DMS153 treated with DMSO at 0.1 percent for 48 hours (cell line): ENCODE results near the gene ARMC8.

Experiments
- DNase-seq: peaks from one replicate; lab custom pipeline; 2025; ENCODE audit not compliant: unreplicated experiment; lab: John Stamatoyannopoulos, UW

ARMC8 gene

DNA sequence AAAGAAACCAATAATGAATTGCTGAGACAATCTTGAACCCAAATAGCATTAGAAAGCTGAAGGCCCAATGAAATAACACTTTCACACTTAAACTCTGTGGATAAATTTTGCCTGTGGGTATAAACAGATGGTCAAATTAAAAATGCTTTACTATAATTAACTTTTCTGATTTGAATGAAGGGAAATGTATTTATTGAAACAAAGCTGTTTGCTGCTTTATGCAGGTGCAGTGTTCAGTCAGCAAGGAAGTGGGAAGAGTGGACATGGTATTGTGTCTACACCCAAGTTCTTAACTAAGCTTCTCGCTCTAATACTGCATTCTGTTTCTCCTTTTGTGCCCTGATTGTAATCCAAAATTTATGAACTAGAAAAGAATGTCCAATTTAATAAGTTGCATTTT lies 110.8 kb downstream of the ARMC8 start:
- no peak for DNase-seq

DNA sequence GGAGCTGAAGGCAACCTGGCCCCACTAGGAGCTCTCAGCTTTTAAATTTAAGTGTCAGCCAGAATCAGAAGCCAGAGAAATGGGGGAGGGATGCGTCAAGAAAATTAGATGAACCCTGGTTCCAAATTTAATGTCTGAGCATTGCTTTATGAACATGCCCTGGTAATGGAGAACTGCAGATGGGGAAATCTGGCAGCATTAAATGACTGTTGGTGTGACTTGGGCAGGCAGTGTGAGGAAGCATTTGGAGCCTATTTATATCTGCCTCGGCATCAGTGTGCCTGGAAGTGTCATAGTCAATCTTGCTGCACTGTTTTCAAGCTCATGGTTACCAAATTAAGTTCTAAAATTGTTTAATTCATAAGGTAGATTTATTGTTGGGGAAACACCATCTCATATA lies 113.5 kb downstream of the ARMC8 start:
- no peak for DNase-seq

DNA sequence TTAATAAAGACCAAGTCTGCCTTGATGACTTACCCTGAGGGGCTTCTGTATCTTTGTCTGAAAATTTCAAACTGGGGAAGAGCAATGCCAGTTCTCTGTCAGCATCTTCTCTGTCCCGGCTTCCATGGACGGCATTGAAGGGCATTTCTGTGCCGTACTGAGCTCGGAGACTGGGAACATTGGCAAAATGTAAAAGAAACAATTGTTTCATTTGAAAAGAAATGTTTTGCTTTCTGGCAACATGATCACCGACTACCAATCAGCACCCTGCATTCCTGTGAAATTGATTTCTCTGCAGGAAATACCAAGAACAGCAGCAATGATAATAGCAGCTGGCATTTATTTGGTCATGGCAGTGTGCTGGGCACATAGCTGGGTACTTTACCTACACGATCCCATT lies 116.4 kb downstream of the ARMC8 start:
- no peak for DNase-seq

DNA sequence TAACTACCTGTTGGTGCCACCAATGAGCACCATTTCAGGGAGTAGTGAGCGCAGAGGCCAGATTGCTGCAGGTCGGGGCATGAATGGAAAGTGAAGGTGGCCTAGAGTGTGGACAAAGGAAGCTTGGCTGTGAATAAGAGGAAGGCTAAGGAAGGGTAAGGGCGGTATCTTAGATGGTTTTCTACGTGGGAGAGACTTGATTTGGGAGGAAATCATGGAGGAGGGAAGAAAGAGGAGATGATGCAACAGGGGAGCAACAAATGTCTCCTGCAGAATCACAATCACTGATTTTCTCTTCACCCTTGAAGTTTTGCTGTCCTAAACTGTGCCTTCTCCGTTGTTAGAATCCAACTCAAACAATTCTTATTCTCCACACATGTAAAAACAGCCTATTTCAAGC lies 120.8 kb downstream of the ARMC8 start:
- DNase-seq, result no peak

DNA sequence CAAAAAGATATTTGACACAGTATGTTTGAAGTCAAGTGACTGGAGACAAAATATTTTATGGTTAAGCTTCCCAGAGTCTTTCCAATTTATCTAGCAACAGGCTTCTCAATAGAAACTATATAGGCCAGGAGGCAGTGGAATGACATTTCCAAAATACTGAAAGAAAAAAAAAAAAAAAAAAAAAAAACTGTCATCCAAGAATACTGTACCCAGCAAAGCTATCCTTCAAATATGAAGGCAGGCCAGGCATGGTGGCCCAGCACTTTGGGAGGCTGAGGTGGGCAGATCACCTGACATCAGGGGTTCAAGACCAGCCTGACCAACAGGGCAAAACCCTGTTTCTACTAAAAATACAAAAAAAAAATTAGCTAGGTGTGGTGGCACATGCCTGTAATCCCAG lies 121.7 kb downstream of the ARMC8 start:
- no peak for DNase-seq

DNA sequence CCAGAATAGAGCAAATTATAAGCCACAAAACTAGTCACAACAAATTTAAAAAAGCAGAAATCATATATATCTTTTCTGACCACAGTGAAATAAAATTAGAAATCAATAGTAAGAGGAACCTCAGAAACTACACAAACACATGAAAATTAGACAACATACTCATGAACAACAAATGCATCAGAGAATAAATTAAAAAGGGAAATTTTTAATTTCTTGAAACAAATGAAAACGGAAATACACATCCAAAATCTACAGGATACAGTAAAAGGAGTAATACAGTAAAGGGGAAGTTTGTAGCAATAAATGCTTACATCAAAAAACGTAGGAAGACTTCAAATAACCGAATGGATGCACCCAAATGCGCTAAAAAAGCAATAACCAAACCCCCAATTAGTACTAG lies 123.4 kb downstream of the ARMC8 start:
- no peak for DNase-seq

DNA sequence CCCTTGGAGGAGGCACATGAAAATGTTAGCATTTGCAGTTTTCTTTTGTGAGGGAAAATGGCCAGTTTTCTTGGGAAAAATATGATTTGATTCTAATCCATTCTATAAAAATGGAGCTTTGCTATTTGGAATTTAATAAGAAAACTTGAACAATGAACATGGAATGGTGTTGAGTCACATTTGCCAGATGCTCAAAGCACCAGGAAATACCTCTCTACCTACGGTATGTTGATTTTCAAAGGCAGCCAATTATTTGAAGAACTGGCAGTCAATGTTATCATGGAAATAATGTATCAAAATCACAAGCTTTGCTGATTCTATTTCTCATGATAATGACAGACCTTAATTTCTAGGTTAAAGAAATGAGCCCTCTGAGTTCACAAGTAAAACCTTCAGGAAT lies 127.7 kb downstream of the ARMC8 start:
- no peak for DNase-seq

DNA sequence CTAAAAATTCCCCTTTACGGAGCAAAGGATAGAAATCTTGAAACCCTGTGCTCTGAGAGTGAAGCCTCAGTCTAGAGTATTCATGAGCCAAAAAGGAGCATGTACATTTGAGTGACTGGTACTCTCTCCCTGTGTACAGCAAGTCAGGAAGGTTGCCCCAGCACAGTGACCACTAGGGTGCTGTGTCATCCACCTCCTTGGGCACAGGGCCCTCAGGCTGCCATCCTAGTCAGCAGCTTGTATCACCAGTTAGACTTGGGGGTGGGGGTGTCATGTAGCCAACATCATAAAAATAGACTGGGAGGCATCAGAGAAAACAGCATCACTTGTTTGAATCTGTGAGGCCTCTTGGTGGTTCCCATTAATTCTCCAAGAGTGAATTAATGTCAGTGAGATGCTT lies 130.6 kb downstream of the ARMC8 start:
- DNase-seq, result no peak

DNA sequence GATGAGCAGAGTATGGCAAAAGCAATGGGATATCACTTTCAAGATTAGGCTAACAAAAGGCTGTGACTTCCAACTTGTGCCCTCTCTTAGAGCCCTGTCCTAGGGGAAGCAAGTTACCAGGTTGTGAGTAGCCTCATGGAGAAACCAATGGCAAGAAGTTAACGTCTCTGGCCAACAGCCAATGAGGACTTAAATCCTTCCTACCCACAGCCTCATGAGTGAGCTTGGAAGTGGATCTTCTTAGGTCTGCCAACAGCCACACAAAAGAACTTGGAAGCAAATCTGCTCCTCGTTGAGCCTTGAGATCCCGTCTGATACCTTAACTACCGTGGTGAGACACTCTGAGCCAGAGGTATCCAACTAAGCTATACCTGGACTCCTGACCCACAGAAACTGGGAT lies 136.9 kb downstream of the ARMC8 start:
- no peak for DNase-seq

DNA sequence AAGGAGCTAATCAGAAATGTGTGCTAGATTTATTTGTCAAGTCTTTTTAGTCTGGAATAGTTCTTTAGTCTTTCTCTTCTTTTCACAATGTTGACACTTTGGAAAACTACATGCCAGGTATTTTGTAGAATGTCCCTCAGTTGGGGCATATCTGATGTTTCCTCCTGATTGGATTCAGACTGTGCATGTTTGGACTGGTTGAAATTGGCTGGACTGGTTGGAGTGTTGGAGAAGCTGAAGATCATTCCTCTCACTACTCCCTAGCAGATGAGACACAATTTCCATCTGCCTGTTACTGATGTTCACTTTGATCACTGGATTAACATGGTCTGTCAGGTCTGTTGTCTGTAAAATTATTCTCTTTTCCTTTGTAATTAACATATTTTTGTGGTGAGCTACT lies 138.9 kb downstream of the ARMC8 start:
- no peak for DNase-seq

DNA sequence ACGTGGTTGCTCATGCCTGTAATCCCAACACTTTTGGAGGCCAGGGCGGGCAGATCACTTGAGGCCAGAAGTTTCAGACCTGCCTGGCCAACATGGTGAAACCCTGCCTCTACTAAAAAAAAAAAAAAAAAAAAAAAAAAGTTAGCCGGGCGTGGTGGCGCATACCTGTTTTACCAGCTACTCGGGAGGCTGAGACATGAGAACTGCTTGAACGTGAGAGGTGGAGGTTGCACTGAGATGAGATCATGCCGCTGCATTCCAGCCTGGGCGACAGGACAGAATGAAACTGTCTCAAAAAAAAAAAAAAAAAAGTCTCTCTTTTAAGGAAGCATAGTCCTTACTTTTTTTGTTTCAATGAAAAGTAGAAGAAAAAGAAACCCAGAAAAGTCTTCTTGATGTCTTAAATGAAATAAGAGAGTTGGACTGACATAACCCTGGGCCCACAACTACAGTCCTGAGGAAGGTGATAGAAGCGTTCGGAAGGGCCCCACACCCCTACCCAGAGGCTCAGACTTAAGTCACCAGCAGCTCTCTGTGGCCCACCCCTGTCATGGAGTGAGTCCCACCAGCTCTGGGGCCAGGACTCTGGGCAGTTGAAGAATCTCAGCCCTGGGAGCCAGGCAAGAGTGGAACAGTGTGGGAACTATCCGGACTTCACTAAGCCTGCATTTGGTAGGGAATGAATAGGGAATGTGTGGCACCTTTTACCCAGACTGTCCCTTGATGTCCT lies 139.9 kb downstream of the ARMC8 start:
- no peak for DNase-seq

DNA sequence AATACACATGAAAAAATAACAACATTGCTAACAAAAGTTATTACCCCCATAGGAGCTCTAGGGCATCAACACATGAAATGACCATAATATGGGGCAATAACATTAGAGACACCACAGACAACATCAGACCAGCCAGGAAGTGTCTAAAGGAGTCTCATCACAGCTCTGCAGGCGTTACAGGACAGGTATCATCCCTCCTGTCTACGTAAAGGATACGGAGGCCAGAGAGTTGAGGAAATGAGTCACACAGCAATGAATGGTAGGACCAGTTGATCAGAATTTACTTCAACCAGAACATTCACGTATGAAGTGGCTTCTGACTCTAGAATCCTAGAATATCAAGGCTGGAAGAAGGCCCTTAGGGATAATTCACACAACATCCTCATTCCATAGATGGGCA lies 140.7 kb downstream of the ARMC8 start:
- DNase-seq, result no peak

DNA sequence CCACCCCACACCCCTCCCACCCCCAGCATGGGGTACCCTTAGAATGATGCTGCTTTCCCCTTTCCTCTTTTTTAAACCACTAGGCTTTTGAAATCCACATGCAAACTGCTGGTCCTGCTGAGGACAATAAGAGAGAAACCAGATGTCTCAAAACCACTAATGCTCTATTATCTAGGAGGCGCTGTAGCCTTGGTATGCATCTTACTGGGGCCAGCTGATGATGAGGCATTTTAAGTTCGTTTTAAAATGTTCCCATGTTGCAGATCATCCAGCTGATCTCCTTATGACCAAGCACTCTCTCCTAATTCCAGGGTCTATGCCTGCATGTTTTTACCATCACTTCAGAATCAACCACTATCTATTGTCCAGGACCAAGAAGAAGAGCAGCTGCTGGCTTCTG lies 141.2 kb downstream of the ARMC8 start:
- no peak for DNase-seq

DNA sequence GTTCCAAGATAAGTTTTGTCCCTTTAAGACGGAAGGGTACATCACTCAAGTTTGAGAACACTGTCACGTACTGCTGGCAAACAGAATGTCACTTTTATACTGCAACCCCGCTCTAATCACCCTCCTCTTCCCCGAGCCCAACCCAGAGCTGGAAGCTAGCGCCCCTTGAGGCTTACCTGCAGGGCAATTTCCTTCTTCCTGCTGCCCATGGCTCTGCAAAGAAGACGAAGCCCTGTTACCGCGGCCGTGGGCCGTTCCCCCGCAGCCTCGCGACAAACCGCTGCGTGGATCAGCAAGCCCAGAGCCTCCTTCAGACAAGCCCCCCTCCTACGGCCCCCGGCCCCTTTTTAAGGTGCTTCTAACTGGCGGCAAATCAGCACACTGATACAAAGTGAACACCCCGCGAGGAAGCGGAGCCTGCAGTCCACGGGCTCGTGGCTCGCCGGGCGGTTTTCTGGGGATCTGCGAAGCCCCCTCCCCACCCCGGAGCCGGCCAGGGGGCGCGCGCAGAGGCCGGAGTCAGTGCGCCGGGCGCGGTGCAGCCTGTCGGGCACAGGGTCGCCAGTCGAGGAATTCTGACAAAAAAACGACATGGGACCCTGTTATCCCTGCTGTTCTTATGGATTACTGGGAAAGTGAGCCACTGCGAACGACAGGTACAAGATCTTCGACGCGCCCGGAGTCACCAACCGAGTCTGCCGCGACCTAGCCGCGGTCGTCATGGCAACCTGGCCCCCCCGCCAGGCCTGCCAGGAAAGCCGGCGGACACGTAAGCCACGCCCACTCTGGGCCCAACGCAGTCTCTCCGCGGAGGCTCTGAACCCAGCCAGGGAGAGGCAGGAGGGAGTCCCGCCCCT lies 142.3 kb downstream of the ARMC8 start, which contains the start of gene NME9:
TSS of gene NME9 (minus strand) at position 725 of the 857 bp plus-strand sequence. CDS start at position 209, 516 bp downstream.
- peak; percentile 83 for DNase-seq

DNA sequence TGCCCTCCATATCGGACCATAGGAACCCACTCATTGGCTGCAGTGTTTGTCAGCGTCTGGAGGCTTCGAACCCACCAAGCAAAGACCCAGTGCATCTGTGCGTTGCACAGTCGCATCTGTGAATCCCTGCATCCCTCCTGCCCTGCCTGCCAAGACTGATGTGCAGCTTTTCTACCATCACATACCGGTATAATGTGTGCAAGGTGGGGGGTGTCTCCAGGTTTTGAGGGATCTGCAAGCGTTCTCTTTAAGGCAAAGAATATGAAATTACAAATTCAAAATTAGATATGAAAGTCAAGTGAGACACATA lies 142.8 kb downstream of the ARMC8 start:
- no peak for DNase-seq

DNA sequence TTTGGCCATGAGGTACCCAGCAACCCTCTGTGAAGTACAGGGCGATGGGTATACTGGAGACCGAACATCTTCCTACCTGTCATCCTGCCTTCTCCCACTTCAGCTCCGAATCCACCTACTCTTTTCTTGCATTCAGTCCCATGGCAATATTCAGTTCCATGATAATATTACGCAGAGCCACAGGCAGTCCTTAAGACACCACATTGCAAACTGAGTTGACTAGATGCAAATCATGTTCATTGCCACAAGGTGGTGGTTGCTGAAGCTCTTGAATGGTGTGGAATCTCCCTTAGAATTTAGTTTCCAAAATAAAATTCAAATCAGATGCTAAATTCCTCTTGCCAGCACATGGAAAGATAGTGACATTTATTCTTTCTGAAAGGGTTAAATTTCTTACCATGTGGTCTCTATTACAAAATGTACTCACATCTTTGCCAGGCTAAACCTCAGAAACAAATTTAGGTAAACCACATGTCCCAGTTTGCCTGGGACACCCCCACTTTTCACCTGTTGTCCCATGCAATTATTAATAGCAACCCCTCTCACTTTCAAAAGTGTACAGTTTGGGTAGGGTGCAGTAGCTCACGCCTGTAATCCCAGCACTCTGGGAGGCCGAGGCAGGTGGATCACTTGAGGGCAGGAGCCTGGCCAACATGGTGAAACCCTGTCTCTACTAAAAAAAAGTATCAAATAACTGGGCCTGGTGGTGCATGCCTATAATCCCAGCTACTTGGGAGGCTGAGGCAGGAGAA lies 144.2 kb downstream of the ARMC8 start:
- no peak for DNase-seq

DNA sequence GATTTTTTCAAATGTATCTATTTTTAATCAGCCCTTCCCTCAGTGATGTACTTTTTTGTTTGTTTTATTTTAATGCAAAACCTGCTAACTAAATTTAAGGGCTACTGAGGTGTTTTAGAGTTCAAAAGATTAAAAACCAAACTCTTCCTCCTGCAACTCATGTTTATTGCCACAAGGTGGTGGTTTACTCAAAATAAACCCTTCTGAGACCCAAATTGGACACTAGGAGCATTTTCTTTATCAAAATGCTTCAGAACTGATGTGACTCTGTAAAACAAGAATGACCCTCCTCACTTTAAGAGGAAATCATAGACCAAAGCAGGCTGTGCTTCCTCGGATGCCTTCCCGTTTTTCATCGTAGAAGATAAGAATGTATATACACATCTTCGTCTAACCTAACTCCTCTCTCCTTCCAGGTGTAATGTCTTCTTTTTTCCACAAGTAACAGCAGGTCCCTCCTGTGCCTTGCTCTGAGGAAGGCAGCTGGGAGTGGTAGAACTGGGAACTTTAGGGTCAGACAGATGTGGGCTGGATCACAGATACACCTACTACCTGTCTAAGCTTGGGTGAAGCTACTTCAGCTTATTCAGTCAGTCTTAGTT lies 145.5 kb downstream of the ARMC8 start:
- no peak for DNase-seq

DNA sequence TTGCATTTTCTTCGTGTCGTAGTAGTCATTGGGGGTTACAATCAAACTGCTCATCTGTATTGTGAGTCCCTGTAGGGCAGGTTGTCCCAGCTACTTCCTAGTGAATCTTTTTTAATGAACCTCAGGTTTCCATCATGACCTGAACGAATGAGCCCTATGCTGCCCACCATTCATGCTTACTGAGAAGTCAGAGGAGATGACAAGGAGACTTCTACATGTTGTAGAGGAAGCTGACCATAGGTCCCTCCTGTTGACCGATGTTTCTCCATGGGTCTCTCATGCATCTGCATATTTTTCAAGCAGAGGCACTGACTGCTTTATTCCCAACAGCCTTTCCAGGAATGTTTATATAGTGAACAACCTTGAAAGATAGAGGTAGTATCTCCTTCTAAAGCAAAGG lies 147.5 kb downstream of the ARMC8 start:
- no peak for DNase-seq

DNA sequence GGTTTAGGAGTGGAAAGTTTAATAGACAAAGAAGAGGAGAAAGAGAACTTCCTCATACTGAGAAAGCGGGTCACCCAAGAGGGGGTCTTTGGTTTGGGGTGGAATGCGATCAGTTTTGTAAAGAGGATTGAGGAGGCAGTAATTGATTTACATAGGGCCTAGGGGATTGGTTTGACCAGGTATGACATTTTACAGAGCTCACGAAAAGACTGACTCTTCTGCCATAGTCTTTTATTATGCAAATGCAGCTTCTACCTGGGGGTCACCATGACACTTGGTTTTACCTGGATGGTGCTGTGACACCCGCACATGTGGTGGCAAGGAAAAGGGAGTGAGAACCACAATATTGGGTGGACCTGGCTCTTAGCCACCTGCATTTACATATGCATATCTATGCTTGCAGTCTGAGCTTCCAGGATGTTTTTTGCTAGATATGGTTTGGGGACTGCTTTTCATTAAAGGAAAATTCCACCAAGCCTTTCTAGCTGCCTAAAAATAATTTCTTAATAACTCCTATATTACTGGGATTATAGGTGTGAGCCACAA lies 149.4 kb downstream of the ARMC8 start:
- DNase-seq, result no peak

DNA sequence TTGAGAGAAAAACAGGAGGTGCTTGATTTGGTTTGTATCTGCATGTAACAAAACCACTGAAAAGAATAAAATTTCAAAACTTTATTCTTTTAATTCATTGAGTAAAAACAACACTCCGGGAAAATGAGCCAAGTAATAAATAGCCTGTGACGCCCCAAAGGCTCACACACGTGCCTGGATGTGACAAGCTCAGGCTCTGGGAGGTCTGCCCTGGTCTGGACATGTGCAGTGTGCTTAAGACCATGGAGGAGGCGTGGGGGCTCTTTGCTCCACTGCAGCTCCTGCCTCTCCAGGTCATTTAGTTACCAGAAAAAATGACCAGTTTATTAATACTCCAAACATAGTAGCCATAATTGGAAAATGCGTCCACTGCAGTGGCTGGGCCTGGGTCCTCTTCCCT lies 151.1 kb downstream of the ARMC8 start:
- no peak for DNase-seq

DNA sequence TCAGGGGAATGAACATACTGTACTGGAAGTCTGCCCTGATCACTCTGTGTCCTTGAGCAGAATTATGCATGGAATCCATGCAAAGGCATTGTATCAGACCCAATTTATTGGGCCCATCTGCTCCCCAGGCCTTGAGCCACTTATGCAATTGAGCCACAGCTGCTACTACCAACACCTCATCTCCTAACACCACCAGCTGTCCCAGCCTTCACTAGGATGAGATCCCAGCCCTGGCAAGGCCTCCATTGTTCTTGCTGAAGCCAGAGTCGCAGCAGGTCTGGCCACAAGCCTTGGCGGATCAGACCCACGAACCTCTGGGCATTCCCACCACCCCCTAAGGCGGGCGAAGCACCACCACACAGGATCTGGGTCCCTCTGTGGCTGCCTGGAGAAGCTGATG lies 151.7 kb downstream of the ARMC8 start:
- no peak for DNase-seq
